Progenitor cell of endocrine pancreas (in vitro differentiated cells): ENCODE measurements around the gene NTRK1. TPM values are rescaled to one million over a fixed set of nuclear protein-coding genes. Genes with fewer than 3 reads are reported as not detected.

Experiments
- DNase-seq: peaks from one replicate; pipeline ENCODE4 v3.0.0; 2021; ENCODE audit warnings: low spot score; ENCODE audit not compliant: unreplicated experiment
- H3K27ac Mint-ChIP-seq: 2 replicates; pipeline ENCODE4 v1.8.0; 2021; ENCODE audit warnings: mild to moderate bottlenecking, moderate library complexity, mixed read lengths
- H3K27me3 Mint-ChIP-seq: 2 replicates; pipeline ENCODE4 v1.8.0; 2021; ENCODE audit warnings: mixed read lengths
- H3K36me3 Mint-ChIP-seq: 2 replicates; pipeline ENCODE4 v1.8.0; 2022; ENCODE audit warnings: mixed read lengths; ENCODE audit not compliant: insufficient read depth
- H3K4me1 Mint-ChIP-seq: 2 replicates; pipeline ENCODE4 v1.8.0; 2021; ENCODE audit warnings: low read depth, mixed read lengths
- H3K4me3 Mint-ChIP-seq: 2 replicates; pipeline ENCODE4 v1.8.0; 2021; ENCODE audit warnings: low read depth, mild to moderate bottlenecking, moderate library complexity, mixed read lengths
- H3K9me3 Mint-ChIP-seq: 2 replicates; pipeline ENCODE4 v1.8.0; 2021; ENCODE audit warnings: low read depth, mixed read lengths
- total RNA-seq: library from RNA; stranded (reverse); gene quantifications from 2 replicates; pipeline ENCODE4 v1.2.1, GENCODE V29; 2021
- TF ChIP-seq, protein P1 (sequence below): fragments of 200-600 bp; sonication (generic); IDR thresholded peaks from one replicate; pipeline ENCODE4 v1.5.0; 2021; ENCODE audit warnings: antibody characterized with exemption, mild to moderate bottlenecking; ENCODE audit not compliant: unreplicated experiment

Gene NTRK1
- total RNA-seq, 1 donor from 2014 or later: not detected

DNA sequence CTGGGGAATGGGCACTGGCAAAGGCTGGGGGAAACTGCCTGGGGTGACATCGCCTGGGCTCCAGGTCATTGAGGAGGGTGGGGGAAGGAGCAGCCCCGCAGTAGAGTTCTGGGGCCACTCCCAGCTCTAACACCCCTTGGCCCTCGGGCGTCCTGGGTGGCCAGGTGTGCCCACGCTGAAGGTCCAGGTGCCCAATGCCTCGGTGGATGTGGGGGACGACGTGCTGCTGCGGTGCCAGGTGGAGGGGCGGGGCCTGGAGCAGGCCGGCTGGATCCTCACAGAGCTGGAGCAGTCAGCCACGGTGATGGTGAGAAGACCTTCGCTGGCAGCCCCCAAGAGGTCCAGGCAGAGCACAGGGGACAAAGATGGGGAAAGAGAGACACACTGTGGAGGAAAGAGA lies 7.7 kb downstream of the NTRK1 start:
- TF ChIP-seq, protein P1, sequence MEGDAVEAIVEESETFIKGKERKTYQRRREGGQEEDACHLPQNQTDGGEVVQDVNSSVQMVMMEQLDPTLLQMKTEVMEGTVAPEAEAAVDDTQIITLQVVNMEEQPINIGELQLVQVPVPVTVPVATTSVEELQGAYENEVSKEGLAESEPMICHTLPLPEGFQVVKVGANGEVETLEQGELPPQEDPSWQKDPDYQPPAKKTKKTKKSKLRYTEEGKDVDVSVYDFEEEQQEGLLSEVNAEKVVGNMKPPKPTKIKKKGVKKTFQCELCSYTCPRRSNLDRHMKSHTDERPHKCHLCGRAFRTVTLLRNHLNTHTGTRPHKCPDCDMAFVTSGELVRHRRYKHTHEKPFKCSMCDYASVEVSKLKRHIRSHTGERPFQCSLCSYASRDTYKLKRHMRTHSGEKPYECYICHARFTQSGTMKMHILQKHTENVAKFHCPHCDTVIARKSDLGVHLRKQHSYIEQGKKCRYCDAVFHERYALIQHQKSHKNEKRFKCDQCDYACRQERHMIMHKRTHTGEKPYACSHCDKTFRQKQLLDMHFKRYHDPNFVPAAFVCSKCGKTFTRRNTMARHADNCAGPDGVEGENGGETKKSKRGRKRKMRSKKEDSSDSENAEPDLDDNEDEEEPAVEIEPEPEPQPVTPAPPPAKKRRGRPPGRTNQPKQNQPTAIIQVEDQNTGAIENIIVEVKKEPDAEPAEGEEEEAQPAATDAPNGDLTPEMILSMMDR: no peak
- Mint-ChIP-seq H3K27ac (no peak overlapping the region), H3K36me3 (no peaks in the 10 kb centered on the region), H3K4me1 (no peaks in the 10 kb centered on the region), H3K4me3 (no peak overlapping the region), H3K27me3 (peaks cover 83% of the 10 kb centered on the region), H3K9me3 (no peaks in the 10 kb centered on the region)
- no peak for DNase-seq

DNA sequence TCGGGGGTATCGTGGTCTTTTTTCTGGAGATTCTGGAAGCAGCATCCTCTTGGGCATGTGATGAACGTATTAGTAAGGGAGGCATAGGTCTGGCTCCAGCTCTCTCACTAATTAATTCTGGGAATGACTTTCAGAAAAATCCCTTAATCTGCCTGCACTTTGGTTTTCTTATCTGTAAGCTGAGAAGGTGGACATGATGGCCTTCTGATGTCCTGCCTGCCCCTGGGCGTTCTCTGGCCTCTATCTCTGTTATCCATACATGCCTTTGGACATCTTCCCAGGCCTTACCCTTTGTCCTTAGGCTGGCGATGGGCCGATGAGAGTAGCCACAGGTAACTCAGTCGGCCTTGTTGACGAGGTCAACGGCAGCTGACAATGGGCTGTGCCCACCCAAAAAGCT lies 8.8 kb downstream of the NTRK1 start:
- DNase-seq: no peak
- Mint-ChIP-seq H3K4me1 (no peaks in the 10 kb centered on the region), H3K36me3 (no peaks in the 10 kb centered on the region), H3K27ac (no peak overlapping the region), H3K9me3 (no peaks in the 10 kb centered on the region), H3K4me3 (no peak overlapping the region), H3K27me3 (peaks cover 82% of the 10 kb centered on the region)
- TF ChIP-seq, protein P1: no peak

DNA sequence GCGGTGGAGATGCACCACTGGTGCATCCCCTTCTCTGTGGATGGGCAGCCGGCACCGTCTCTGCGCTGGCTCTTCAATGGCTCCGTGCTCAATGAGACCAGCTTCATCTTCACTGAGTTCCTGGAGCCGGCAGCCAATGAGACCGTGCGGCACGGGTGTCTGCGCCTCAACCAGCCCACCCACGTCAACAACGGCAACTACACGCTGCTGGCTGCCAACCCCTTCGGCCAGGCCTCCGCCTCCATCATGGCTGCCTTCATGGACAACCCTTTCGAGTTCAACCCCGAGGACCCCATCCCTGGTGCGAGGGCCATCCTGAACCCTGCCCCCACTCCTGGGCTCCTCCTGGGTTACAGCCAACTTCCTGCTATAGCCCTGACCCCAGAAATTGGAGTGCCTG lies 13.0 kb downstream of the NTRK1 start:
- no peaks in the 10 kb centered on the region for H3K4me1 Mint-ChIP-seq
- peaks cover 85% of the 10 kb centered on the region for H3K27me3 Mint-ChIP-seq
- H3K9me3 Mint-ChIP-seq: no peaks in the 10 kb centered on the region
- H3K36me3 Mint-ChIP-seq: no peaks in the 10 kb centered on the region
- no peak overlapping the region for H3K27ac Mint-ChIP-seq
- DNase-seq: no peak
- H3K4me3 Mint-ChIP-seq: no peak overlapping the region
- TF ChIP-seq, protein P1: no peak

DNA sequence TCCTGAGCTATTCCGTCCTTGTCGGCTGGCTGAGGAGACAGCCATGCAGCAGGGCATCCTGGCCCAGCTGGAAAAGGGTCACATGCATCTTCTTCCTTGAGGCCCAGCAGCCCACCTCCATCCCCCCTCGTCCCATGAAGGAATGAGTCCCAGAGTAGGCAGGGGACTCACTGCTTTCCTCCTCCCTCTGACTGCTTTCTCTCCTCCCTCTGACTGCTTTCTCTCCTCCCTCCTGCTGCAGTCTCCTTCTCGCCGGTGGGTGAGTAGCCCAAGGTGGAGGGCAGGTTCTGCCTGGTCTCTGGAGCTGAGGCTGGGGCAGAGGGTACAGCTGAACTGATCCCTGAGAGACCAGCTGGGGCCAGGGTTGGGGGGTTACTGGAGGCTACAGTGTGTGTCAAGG lies 13.5 kb downstream of the NTRK1 start:
- Mint-ChIP-seq H3K4me3 (no peak overlapping the region), H3K27ac (no peak overlapping the region), H3K36me3 (no peaks in the 10 kb centered on the region), H3K4me1 (no peaks in the 10 kb centered on the region), H3K9me3 (no peaks in the 10 kb centered on the region), H3K27me3 (peaks cover 85% of the 10 kb centered on the region)
- TF ChIP-seq, protein P1: no peak
- no peak for DNase-seq

DNA sequence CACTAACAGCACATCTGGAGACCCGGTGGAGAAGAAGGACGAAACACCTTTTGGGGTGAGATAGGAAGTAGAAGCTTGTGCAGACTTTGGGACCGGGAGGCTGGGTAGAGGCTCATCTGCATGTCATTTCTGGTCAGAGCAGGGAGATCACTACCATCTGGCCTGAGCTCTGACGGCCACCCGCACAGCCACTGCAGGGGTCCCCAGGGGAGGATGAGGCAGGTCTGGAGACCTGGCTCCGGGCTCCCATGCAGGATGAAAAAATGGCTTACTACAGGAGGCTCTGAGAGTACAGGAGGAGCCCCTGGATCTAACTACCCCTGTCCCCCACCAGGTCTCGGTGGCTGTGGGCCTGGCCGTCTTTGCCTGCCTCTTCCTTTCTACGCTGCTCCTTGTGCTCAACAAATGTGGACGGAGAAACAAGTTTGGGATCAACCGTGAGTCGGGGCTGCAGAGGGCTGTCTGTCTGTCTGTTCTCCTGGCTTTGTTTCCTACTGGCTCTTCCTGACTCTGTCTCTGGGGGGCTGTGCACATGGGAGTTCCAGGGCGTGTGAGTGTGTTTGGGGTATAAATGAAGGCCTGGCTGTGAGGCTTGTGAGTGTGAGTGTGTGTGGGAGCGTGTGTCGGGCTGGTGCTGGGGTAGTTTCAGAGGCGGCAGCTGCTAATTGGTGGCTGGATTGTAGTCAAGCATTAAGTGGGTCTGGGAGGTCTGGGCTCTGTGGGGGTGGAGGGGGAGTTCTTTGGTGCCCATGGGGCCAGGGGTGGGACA lies 14.1 kb downstream of the NTRK1 start:
- TF ChIP-seq, protein P1: no peak
- H3K4me1 Mint-ChIP-seq: no peaks in the 10 kb centered on the region
- H3K36me3 Mint-ChIP-seq: no peaks in the 10 kb centered on the region
- peaks cover 82% of the 10 kb centered on the region for H3K27me3 Mint-ChIP-seq
- no peak overlapping the region for H3K27ac Mint-ChIP-seq
- DNase-seq: no peak
- H3K4me3 Mint-ChIP-seq: no peak overlapping the region
- H3K9me3 Mint-ChIP-seq: no peaks in the 10 kb centered on the region
